Esophagus muscularis mucosa (tissue), 4 donors: ENCODE results near the gene C10orf88. TPM values are rescaled to one million over a fixed set of nuclear protein-coding genes. Genes with fewer than 3 reads are reported as not detected.

ENCODE experiments used
- DNase-seq: peaks from one replicate; pipeline ENCODE4 v3.0.0-alpha.2; 2017; ENCODE audit errors: extremely low spot score
- H3K27ac ChIP-seq, 4 donors: fragments of 200-600 bp; sonication (generic); replicated peaks in 1 of 4; 1 replicate in 3 of 4; 2 replicates in 1 of 4; pipeline ENCODE4 v1.5.1; 2016 to 2019; ENCODE audit warnings: mild to moderate bottlenecking in 1 of 4
- H3K27me3 ChIP-seq, 4 donors: fragments of 200-600 bp; sonication (generic); one replicate each; pipeline versions ENCODE4 v1.5.1 to v1.6.0; 2016 to 2019
- H3K36me3 ChIP-seq, 4 donors: fragments of 200-600 bp; sonication (generic); one replicate each; pipeline ENCODE4 v1.5.1; 2016 to 2019
- H3K4me1 ChIP-seq, 4 donors: fragments of 200-600 bp; sonication (generic); one replicate each; pipeline ENCODE4 v1.5.1; 2016 to 2019
- H3K4me3 ChIP-seq, 4 donors: fragments of 200-600 bp; sonication (generic); 1 replicate in 2 of 4; 2 replicates in 2 of 4; pipeline ENCODE4 v1.5.1; 2016 to 2019; ENCODE audit warnings: mild to moderate bottlenecking in 4 of 4, moderate library complexity in 1 of 4
- H3K9me3 ChIP-seq, 4 donors: fragments of 200-600 bp; sonication (generic); 1 replicate in 3 of 4; 2 replicates in 1 of 4; pipeline ENCODE4 v1.5.1; 2016 to 2019
- EP300 ChIP-seq: sonication (generic); formaldehyde crosslinking; IDR thresholded peaks from one replicate; pipeline ENCODE4 v1.6.1; 2017; ENCODE audit warnings: antibody characterized with exemption
- POLR2A ChIP-seq: fragments of 450-650 bp; IDR thresholded peaks from one replicate; pipeline ENCODE4 v1.6.1; 2017; ENCODE audit warnings: antibody characterized with exemption, moderate library complexity, mild to moderate bottlenecking, low read depth
- POLR2AphosphoS5 ChIP-seq, 2 donors: sonication (generic); formaldehyde crosslinking; IDR thresholded peaks; one replicate each; pipeline ENCODE4 v1.6.1; 2017; ENCODE audit warnings: antibody characterized with exemption in 2 of 2
- WGBS: methylation state at CpG from one replicate; pipeline ENCODE4 v1.1.5; 2018; 5-methylcytosine and 5-hydroxymethylcytosine counted together
- intact Hi-C: fragments of 100-400 bp; cut with DNase I; formaldehyde crosslinking; loops from one replicate; pipeline ENCODE4 v1.15.1; 2023
- total RNA-seq, 4 donors: library from RNA; depleted of rRNA; stranded (reverse); fragments of >200 nt; gene quantifications; one replicate each; pipeline versions ENCODE4 v1.1.0 to v1.2.1, GENCODE V29; 2016
- TF ChIP-seq, protein P1 (sequence below), 3 experiments: fragments of 200-600 bp in 2 of 3; fragments of 450-650 bp in 1 of 3; sonication (generic) in 2 of 3; IDR thresholded peaks; one replicate each; pipeline ENCODE4 v1.5.1; 2017 to 2019; ENCODE audit warnings: antibody characterized with exemption in 3 of 3, mild to moderate bottlenecking in 2 of 3, moderate library complexity in 1 of 3

C10orf88 gene
- total RNA-seq, 4 donors from 2014 or later: 5.5 to 7.3 (median 5.9) TPM

DNA sequence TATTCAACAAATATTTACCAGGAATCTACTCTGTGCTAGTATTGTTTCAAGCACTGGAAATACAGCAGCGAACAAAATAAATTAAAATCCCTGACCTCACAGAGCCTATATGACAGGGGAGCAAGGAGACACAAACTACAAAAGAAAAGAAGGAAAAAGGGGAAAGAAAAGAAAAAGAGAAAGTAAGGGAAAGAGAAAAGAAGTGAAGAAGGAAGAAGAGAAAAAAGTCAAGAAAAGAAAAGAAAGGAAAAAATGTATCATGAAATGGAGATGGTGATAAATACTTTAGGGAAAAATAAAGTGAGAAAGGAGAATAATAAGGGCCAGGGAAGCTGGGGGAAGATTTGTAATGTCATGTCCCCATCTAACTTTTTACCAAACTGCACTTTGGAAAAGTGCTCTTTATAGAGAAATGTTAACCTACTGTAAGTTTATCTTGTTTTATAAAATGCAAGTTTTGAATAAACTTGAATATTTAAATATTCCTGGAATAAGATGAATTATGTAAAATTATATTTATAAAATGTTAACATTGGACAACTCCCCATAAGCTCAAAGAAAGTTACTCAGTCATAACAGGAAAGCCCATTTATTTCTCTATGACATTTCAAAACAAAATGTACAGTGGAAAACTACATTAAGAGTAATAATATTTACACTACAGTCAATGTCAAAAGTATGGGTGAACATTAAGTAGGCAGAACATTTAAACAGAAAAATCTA lies 14.7 kb downstream of the C10orf88 start:
- H3K9me3 ChIP-seq: no peaks in the 10 kb centered on the region
- H3K27me3 ChIP-seq: no peaks in the 10 kb centered on the region
- peaks cover 10 to 31% (median 21%) of the 10 kb centered on the region in 4 donors for H3K36me3 ChIP-seq
- H3K4me3 ChIP-seq: no peak overlapping the region
- no peak for TF ChIP-seq POLR2A
- TF ChIP-seq, protein P1, sequence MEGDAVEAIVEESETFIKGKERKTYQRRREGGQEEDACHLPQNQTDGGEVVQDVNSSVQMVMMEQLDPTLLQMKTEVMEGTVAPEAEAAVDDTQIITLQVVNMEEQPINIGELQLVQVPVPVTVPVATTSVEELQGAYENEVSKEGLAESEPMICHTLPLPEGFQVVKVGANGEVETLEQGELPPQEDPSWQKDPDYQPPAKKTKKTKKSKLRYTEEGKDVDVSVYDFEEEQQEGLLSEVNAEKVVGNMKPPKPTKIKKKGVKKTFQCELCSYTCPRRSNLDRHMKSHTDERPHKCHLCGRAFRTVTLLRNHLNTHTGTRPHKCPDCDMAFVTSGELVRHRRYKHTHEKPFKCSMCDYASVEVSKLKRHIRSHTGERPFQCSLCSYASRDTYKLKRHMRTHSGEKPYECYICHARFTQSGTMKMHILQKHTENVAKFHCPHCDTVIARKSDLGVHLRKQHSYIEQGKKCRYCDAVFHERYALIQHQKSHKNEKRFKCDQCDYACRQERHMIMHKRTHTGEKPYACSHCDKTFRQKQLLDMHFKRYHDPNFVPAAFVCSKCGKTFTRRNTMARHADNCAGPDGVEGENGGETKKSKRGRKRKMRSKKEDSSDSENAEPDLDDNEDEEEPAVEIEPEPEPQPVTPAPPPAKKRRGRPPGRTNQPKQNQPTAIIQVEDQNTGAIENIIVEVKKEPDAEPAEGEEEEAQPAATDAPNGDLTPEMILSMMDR (IDR thresholded peaks at IDR 0.05): no peak
- TF ChIP-seq POLR2AphosphoS5 (IDR thresholded peaks at IDR 0.05): no peak
- no peak for TF ChIP-seq EP300
- 94% methylated on average over 1 of the region's 1 CpG for WGBS
- H3K4me1 ChIP-seq: no peaks in the 10 kb centered on the region
- DNase-seq: no peak
- H3K27ac ChIP-seq: no peak overlapping the region
- intact Hi-C loops: no loop called here

DNA sequence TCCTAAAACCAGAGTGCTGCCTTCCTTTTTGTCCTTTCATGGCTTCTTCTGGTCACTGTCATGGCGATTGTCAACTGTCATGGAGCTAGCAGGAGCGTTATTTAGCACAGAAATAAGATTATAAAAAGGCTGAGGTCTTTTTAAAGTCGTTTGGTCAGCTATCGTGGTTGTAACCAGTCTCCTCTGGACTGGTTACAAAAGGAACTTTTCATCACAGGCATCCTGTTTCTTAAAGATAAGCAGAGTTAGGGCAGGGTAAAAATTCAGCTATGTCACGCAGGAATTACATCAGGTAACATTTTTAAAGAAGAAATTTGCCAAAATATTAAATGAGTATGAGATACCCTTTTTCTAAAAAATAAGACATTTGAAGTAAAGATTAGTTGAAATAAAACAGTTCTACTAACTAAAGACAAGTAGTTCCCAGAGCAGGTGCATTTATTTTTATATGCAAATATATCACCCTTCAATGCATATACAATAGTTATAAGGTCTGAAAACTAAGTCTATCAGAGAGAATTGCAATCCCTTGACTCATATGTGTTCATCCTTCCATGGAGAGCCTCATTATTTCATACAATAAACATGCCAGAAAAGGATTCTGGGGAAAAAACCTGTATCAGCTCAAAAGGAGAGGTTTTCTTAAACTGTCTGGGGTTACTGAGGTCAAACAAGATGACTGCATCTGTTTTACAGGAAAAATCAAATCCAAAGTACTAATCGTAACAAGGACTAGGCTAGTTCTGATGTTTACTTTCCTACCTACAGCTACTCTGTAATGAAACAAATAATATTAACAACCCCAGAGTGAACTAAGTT lies 22.7 kb downstream of the C10orf88 start:
- no peak overlapping the region for H3K4me3 ChIP-seq
- H3K9me3 ChIP-seq: no peaks in the 10 kb centered on the region
- intact Hi-C loops: no loop called here
- 71% methylated on average over 6 of the region's 6 CpGs for WGBS
- H3K27me3 ChIP-seq: no peaks in the 10 kb centered on the region
- DNase-seq: no peak
- TF ChIP-seq, protein P1 (IDR thresholded peaks at IDR 0.05): no peak
- TF ChIP-seq POLR2A: no peak
- H3K4me1 ChIP-seq: no peaks in the 10 kb centered on the region
- peaks cover 0 to 16% (median 10%) of the 10 kb centered on the region in 4 donors for H3K36me3 ChIP-seq
- no peak overlapping the region for H3K27ac ChIP-seq

DNA sequence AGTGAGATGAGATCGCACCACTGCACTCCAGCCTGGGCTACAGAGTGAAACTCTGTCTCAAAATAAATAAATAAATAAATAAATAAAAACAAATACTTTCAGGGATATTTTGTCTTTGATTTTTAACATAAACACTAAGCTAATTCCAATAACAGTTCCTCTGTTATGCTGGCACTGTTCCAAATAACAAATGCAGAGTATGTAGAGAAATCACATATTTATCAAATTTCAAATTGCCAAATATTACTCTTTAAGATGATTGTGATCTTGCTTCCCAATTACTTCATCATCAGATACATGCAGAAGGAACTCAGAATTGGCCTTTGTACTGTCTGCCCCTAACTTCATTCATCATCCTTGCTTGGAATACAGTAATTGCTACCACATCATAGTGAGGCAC lies 23.9 kb downstream of the C10orf88 start:
- no peak for DNase-seq

DNA sequence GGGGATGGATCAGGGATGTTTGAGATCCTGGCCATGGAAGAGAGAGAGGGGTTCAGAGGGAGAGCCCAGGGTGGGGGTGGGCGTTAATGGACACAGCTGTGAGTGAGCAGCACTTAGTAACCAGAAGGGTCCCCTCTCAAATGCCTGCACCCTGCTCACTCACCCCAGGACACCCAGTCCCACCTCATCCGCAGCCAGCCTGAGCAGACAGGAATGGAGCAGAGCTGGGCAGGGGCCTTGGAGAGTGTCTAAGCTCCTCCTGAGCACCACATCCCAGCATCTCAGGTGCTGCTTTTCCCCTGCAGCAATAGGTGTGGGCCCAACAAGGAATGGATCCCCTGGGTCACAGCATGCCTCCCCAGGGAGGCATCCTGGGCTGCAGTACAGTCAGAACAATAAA lies 38.3 kb downstream of the C10orf88 start:
- DNase-seq: no peak
- H3K4me3 ChIP-seq: no peak overlapping the region
- no peaks in the 10 kb centered on the region for H3K36me3 ChIP-seq
- WGBS: 85% methylated on average over 2 of the region's 2 CpGs
- H3K9me3 ChIP-seq: no peaks in the 10 kb centered on the region
- no peaks in the 10 kb centered on the region for H3K4me1 ChIP-seq
- no peak overlapping the region for H3K27ac ChIP-seq
- intact Hi-C loops: no loop called here
- H3K27me3 ChIP-seq: no peaks in the 10 kb centered on the region
- TF ChIP-seq, protein P1 (IDR thresholded peaks at IDR 0.05): no peak
- no peak for TF ChIP-seq EP300
- TF ChIP-seq POLR2A: no peak
- no peak for TF ChIP-seq POLR2AphosphoS5 (IDR thresholded peaks at IDR 0.05)

More for the DNA sequence above, 23.9 kb downstream of the C10orf88 start:
- Histone ChIP-seq H3K36me3 (peaks cover 0 to 16% (median 7%) of the 10 kb centered on the region in 4 donors), H3K4me1 (no peaks in the 10 kb centered on the region), H3K9me3 (no peaks in the 10 kb centered on the region), H3K27me3 (no peaks in the 10 kb centered on the region), H3K4me3 (no peak overlapping the region), H3K27ac (no peak overlapping the region)
- 96% methylated on average over 1 of the region's 1 CpG for WGBS
- TF ChIP-seq, protein P1 (IDR thresholded peaks at IDR 0.05): no peak
- TF ChIP-seq POLR2A (no peak), EP300 (no peak), POLR2AphosphoS5 (IDR thresholded peaks at IDR 0.05) (no peak)
- intact Hi-C loops: no loop called here
